Stimulated activated CD4-positive, alpha-beta T cell treated with anti-CD3 and anti-CD28 coated beads, Interleukin-12 subunit alpha, Interleukin-12 subunit beta, amount 100 ng/mL, for 48 hours (primary cell): Measurements from ENCODE around the gene TNFRSF14.

Experiments
- DNase-seq, 3 donors: peaks; one replicate each; pipeline ENCODE4 v3.0.0-alpha.2; 2020; ENCODE audit warnings: low read depth in 2 of 3, low spot score in 1 of 3

Gene TNFRSF14

DNA sequence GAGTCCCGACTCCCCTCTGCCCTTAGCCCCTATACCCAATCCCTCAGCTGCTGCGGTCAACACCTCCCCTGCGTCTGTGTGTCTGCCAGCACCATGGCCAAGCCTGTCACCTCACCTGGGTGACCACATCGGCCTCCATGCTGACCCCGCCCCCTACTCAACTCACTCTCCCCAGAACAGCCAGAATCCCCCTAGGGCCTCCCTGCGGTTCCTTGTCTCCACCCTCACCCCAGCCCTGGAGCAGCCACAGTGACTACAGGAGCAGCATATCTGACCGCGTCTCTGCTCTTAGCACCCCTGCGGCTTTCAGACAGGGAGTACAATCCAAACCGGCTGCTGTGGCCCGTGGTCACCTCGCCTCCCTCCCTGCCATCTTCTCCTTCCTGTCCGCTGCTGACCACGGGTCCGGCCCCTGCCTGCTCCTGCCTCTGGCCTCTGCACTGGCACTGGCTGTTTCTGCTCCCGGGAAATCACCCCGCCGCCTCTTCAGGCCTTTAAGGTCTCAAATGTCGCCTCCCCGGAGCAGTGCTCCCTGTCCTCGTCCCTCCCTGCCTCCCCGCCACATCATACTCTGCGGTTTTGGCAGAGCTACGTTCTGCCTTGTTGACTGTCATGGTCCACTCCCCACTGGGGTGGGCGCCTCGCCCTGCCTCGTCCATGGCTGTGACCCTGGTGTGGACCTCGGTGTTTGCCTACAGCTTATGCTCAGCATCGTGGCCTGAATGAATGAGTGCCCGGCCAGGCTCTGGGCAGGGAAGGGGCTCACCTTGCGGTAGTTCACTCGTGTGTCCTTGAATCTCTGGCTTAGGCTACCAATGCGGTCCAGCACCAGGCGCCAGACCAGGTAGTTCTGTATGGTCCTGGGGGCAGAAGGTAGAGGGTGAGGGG is 41.5 kb downstream of the TNFRSF14 start:
- DNase-seq: no peak

DNA sequence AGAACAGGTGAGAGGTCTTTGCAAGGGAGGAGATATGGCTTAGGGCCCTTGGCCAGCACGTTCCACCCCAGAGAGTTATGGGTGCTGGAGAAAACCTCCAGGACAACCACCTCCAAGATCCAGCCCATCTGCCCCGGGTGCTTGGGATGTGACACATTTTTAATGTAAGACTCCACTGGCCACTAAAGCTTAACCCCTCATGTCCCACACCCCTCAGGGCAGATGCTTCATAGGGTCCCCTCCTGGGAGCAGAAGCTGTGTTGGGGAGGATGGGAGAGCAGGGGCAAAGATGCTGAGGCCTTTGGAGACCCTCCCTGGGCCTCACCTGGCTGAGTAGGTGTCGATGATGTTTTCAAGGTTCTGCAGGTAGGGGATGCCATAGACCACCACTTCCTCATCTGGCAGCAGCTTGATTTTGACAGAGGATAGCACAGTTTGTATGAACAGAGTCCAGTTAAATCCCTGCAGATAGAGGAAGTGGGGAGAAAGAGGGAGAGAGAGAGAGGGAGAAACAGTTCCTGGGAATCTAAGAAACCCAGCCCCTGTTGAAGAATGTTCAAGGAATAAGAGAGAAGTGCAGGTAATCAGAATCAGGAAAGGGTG is 42.3 kb downstream of the TNFRSF14 start:
- DNase-seq: no peak

DNA sequence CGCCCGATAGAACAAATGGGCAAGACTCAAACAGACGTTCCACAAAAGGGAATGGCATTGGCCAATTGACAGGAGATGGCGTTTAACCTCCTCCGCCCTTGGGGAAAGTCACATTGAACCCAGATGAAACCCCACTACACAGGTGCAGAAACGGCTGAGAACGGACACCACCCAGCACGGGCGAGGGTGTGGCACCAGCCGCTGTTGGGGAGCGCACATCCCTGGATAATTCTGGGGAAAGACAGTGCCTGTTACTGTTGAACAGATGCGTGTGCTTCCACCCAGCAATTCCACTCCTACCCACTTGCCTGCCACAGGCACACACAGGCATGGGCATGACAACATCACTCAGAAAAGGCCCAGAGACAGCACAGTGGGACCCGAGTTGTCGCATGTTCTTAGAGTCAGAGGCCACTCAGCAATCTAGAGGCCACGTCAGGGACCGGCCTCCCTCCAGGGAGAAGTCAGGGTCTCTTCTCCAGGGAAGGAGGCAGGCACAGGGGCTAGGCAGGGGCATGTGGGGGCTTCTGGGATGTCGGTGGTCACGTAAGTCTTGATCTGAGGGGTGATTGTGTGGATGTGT is 45.6 kb downstream of the TNFRSF14 start:
- no peak for DNase-seq

DNA sequence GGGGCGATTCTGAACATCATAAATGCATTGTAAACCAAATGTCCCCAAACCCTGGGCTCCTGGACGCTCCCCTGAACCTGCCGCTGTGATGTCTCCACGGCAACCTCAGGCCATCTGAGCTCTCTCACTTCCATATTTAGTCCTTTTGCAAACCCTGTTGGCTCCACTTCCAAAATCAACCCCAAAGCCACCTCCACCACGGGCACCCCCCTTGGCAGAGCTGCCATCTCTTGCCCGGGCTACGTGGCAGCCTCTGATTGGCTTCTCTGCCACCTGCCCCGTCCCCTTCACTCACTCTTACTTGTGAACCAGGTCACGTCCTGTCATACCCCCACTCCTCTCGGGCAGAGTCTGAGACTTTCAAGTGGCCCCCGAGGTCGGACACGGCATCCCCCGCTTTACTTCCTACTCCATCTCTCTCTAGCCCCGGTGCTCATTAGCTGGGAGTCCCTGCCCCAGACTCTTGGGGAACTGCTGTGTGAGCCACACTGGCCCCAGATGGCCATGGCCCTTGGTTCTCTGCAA is 46.2 kb downstream of the TNFRSF14 start:
- DNase-seq: no peak

DNA sequence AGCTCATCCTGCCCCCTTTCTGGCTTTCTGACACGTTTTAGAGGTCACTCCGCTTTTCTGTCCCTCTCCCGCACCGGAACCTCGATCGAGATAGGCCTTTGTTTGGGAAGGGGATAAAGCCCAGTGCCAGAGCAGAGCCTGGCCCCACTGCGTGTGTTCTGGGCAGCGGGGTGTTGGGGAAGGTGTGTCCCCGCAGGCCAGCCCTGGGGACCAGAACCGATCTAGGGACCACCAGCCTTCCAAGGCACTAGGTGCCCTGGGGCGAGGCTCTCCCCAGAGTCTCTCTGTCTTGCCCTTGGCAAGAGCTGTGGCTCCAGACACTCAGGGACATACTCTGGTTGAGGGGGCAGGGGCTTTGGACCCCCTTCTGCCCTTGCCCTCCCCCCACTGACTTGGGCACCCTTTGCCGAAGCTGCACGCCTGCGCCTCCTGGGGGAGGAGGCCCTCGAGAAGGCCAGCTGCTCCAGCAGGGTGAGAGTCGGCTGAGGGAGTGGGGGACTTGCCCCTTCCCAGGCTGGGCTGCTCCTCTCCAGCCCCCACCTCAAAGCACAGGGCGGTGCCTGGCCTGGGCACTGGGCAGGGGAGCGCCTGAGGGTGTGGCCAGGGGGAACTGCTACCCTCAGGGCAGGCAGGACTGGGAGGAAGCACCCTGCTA is 46.8 kb downstream of the TNFRSF14 start:
- DNase-seq: no peak

DNA sequence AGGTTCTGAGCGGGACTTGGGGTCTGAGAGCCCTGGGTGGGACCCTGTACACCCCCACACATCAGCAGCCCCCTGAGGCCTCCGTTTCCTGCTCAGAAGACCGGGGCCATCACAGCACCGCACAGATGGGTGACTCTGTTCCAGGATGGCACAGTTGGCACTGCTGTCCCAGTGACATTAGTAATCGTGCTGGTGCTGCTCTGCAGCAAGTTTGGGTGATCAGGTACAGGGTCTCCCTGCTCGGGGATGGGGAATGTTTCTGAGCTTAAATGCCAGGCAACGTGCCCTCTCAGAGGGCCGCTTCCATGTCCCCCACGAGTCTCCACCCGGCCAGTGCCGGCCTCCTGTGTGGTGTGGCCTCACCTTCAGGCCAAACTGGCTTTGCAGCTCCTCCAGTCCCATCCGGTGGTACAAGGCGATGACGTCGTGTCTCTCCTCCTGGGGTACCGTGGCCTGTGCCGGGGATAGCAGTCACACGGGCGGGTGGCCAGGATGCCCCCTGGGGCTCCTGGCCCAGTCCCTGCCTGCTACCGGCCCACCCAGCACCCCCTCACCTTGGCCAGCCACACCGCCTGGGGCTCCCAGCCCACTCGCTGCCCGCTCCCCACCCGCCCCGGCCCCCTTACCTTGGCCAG is 47.5 kb downstream of the TNFRSF14 start:
- no peak for DNase-seq

DNA sequence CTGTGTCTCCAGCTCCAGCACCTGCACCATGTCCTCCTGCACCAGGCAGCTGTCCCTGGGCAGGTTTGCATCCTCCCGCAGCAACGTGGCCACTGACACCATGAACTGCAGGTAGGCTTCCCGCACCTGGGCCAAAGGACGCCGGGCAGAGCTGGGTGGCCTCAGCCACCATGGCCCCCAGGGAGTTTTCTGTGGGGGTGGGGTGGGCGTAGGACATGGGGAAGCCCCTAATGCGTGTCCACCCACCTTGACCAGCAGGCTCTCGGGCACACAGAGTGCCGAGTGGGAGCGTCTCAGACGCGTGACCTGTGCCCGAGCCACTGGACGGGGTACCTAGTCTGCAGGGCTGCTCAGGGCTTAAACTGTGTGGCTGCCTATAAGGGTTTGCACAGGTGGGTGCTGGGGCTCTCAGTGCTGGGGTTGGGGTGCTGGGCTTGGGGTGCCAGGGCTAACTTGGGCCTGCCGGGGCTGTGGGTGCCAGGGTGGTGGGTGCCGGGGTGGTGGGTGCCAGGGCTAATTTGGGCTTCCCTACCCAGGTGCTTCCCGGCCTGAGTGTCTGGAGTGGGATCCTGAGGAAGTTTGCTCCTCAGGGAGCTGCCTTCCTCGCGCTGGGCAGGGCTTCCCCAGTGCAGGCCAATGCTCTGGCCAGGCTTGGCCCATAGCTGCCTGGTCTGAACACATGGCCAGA is 48.1 kb downstream of the TNFRSF14 start:
- DNase-seq: no peak

DNA sequence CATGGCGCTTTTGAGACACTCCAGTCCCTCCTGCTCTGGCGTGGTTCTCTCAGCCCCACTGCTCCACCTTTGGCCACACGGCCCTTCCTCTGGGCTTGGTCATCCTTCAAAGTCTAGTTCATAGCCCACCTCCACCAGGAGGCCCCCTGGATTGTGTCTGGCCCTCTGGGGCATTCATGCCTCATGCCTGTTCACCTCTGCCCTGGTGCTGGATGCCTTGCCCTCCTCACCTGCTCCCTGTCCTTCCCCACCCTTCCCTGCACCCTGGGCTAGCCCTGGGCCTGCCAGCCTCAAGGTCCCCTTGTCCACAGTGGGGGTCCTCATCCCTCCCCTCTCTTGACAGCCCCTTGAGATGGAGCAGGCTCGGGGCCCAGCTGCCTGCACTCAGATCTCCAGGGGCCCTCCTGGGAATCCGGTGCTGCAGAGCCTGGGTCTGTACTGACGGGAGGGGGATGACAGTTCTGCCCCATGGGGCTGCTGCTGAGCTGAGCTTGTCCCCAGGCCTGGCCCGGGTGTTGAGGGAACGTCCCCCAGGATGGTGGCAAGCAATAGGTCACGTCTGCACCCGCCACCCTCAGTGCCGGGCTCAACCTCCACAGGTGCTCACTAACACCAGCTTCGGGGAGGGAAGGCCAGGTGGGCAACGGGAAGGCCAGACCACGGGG is 48.8 kb downstream of the TNFRSF14 start:
- DNase-seq: no peak

DNA sequence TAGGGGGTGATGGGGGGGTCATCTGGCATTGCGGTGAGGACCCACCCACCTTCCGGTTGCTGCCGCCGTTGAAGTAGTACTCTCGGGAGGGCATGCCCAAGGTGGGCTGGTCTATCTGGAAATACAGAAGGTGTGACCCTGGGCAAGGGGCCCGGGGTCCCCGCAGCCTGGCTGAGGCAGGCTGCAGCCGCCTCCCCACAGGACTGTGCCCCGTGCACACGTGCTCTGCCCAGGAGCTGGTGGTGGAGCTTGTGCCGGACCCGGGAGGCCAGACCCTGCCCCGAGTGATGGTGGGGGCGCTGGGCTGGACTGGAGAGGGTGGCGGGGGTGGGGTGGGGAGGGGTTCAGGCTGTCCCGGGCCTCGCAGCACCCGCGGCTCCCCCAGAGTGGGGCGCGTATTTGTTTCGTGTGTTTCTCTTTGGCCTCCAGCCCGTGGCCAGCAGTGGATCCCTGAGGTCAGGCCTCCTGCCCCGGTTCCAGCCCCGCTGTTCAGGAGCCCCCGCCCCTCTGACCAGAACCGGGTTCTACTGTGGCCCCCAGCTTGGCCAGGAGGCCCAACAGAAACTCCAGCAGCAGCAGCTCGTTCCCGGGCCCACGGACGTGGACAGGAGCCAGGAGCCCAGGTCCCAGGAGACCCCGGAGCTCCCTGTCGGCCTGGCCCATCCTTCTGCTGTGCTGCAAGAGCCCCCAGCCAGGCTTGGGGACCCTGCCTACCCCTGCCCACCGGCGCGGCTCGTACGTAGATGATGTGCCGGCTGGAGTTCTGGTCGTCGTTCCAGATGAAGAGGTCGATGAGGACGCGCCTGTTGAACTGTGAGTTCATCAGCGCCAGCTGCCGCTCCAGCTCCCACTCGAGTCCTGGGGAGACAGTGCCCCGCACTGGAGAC is 49.6 kb downstream of the TNFRSF14 start:
- DNase-seq: no peak

DNA sequence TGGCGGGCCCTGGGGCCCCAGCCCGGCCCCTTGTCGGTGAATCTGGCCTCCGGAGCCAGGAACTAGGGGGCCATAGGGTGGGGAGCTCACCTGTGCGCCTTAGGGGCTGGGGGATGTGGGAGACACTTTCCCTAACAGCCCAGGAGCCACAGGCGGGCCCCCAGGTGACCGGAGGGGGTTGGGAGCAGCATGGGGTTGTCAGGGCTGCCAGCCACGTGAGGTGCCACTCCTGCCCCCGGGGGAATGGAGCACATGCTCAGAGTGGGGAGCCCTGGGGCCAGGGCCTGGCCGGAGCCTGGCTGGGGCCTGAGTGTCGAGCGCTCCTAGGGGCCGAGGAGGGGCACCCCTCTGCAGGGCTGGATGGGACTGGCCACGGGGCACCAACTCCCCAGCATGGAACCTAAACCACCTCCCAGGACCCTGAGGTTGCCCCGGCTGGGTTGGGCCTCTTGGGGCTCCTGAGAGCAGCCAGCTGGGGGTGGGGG is 50.3 kb downstream of the TNFRSF14 start:
- no peak for DNase-seq

DNA sequence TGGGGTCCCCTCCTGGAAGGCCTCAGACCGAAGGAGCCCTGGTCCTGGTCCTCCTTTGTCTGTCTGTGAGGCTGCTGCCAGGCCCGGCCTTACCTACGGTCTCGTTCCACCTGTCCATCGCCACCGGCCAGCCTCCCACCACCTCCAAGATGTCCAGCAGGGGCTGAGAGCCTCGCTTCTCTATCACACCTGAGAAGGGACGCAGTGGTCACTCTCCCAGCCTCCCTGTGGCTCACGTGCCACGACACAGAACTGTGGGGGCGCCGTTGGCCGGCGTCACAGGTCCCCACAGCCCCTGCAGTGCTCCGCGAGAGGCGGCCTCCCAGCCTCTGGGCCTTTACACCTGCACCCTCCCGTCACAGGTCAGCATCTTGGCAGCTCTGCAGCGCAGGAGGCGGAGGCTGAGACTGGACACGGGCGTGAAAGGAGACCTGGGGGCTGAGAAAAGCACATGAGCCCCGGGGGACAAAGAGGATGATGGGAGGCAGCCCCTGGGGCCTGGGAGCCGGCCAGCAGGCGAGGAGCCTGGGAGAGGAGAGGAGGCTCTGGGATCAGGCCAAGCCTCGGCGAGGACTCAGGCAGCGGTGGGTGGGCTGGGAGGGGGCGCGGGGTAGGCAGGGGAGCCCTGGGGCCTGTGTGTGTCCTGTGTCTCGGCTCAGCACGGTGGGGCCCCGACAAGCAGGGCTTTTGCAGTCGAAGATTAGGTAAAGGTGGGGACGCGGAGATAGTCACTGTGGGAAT is 50.9 kb downstream of the TNFRSF14 start:
- DNase-seq: no peak

DNA sequence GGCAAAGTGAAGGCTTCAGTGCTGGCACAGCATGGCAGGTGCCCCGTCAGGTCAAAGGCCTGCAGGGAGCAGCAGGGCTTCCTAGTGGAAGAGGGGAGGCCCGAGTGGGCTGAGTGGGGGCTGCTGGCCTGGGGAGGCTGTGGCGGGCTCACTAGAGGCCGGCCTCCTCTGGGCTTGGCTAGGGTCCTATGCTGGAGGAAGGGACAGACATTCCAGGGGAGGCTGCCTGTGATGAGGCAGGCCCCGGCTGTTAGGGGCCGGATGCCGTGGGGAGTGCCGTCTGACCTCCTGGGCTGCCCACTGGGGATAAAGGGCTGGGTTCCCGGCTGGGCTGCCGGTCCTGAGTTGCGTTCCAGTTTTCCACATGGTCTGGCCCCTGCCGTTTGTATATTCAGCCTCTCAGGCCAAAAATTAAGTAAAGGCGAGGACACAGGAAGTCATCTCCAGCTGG is 51.5 kb downstream of the TNFRSF14 start:
- DNase-seq: no peak

DNA sequence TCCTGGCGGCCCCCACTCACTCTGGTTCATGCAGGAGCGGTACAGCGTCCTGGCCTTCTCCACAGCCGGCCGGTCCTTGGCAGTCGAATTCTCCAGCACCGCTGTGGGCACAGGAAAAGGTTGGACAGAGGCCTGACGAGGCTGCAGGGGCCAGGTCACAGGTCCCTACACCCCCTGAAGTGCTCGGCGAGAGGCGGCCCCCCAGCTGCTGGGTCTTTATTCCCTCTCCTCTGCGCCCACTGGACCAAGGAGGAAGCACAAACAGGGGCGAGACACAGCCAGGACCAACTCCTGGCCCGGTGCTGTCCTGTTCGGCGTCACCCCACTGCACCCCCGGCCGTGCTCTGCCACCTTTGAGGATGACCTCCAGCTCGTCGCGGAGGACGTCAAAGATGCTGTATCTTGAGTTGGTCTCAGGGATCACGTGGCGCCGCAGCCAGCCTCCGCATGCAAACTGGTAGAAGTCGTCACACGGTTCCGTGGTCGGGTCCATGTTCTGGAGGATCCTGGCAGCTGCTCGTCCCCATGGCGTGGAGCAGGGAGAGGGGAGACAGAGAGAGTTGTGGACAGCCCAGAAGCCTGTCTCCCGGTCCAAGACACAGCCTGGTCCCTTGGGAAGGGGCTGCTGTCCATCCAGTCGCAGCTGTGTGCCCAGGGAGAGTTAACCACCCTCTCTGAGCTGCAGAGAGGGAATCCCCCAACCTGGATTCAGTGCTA is 53.3 kb downstream of the TNFRSF14 start:
- DNase-seq: no peak

DNA sequence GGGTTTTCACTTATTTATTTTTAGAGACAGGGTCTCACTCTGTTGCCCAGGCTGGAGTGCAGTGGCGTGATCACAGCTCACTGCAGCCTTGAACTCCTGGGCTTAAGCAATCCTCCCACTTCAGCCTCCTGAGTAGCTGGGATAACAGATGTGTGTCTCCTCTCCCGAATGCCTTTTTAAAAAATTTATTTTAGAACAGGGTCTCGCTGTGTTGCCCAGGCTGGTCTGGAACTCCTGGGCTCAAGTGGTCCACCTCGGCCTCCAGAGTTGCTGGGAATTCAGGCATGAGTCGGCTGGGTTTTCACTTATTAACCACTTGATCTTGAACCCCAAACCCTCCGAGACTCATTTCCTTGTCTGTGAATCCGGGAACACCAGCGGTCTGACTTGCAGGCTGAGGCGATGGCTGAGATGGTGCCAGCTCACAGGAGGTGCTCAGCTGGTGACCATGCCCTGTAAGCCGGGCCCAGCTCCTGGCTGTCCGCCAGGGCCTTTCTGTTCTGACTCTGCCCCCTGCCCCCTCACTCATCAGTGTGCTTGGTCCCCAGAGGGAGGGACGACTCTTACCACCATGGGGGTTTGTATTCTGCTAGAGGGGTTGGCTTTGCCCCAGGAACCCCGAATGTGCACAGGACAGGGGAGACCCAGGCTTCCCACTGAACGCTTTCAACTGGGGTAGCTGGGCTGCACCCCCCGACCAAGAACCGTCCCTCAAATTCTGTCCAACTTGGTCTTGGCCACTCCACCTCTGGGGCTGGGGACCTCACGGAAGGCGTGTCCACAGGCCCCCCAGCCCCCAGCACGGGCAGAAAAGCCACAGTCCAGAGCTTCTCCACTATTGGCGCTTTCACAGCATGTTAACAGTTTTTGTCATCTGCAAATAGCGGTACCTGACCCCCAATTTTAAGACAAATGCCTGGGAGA is 54.1 kb downstream of the TNFRSF14 start:
- DNase-seq: no peak

DNA sequence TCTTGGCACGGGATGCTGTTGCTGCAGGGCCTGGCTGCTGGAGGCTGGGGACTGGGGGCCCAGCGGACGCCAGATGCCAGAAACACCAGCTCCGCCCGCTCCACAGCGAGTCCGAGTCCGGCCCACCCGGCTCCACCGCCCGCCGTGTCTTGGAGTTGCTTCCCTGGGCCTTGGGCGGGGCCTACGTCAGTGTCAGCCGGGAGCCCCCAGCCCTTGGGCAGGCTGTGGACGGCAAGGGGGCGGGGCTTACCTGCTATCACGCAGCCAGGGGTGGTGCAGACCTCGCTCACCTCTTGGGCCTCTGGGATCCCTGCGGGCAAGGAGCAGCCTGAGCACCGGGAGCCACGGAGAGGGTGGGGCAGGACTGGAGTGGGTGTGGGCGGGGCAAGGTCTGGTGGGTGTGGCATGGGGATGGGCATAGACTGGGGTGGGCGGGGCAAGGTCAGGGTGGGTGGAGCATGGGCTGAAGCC is 54.9 kb downstream of the TNFRSF14 start:
- peak in 2 of 3 donors; percentile 27 to 35 for DNase-seq
